HepG2 (cell line): ENCODE measurements around the gene ARSJ.

Experiments
- ASH2L ChIP-seq: fragments of 300-600, 200-600 bp; sonication (generic); IDR thresholded peaks from 2 replicates; pipeline ENCODE4 v1.7.0; 2017; ENCODE audit warnings: low read depth, mild to moderate bottlenecking, moderate library complexity, mixed read lengths, low read length; ENCODE audit not compliant: insufficient read length
- BHLHE40 ChIP-seq: IDR thresholded peaks from 2 replicates; pipeline ENCODE4 v1.6.1; 2011; ENCODE audit warnings: low read length, improper control_type of control experiment
- KLF6 ChIP-seq: IDR thresholded peaks from 2 replicates; pipeline ENCODE4 v1.8.0; 2016; ENCODE audit warnings: missing biosample characterization, missing genetic modification reagents
- POLR2A ChIP-seq, 2 experiments: IDR thresholded peaks; 2 replicates each; pipeline ENCODE4 v1.6.1; 2011; ENCODE audit warnings: low read depth in 2 of 2, low read length in 2 of 2, mild to moderate bottlenecking in 1 of 2, moderate library complexity in 1 of 2; ENCODE audit not compliant: insufficient read depth in 1 of 2
- ZNF552 ChIP-seq: sonication (generic); formaldehyde crosslinking; IDR thresholded peaks from 2 replicates; pipeline ENCODE4 v1.9.0; 2022; ENCODE audit warnings: missing genetic modification reagents, mild to moderate bottlenecking, borderline replicate concordance
- TF ChIP-seq, protein P1 (sequence below): IDR thresholded peaks from 2 replicates; pipeline ENCODE4 v1.6.1; 2016; ENCODE audit warnings: mild to moderate bottlenecking
- TF ChIP-seq, protein P2 (sequence below), 2 experiments: IDR thresholded peaks; 2 replicates each; pipeline ENCODE4 v1.6.1; 2011 to 2012; ENCODE audit warnings: low read length in 2 of 2, borderline replicate concordance in 1 of 2, low read depth in 1 of 2, mild to moderate bottlenecking in 1 of 2, moderate library complexity in 1 of 2
- TF ChIP-seq, protein P3 (sequence below): sonication (generic); formaldehyde crosslinking; IDR thresholded peaks from 2 replicates; pipeline ENCODE4 v1.5.0; 2020; ENCODE audit warnings: mild to moderate bottlenecking, missing genetic modification reagents, borderline replicate concordance

DNA sequence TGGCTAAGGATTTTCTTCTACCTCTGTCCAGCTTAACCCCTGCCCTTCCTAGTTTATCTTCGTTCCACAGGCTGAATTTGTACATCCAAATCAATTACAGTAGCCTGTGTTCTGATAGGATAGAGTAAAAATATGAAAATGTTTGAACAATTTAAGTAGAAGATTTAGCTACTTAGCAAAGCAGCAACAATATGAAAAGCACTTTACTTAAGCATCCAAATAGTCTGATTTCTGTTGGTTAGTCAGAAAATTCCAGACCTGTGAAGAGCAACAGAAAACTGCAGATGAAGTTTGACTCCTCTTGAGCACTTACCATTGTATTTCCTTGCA is 2.0 kb downstream of the ARSJ start:
- TF ChIP-seq KLF6 (CRISPR knock-in tag), result no peak
- TF ChIP-seq, protein P1, sequence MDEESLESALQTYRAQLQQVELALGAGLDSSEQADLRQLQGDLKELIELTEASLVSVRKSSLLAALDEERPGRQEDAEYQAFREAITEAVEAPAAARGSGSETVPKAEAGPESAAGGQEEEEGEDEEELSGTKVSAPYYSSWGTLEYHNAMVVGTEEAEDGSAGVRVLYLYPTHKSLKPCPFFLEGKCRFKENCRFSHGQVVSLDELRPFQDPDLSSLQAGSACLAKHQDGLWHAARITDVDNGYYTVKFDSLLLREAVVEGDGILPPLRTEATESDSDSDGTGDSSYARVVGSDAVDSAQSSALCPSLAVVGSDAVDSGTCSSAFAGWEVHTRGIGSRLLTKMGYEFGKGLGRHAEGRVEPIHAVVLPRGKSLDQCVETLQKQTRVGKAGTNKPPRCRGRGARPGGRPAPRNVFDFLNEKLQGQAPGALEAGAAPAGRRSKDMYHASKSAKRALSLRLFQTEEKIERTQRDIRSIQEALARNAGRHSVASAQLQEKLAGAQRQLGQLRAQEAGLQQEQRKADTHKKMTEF, result no peak
- TF ChIP-seq POLR2A (IDR thresholded peaks at IDR 0.05; ENCODE audit: insufficient read depth in 1 of 2, low read depth in 2 of 2, low read length in 2 of 2), result no peak
- TF ChIP-seq, protein P2, sequence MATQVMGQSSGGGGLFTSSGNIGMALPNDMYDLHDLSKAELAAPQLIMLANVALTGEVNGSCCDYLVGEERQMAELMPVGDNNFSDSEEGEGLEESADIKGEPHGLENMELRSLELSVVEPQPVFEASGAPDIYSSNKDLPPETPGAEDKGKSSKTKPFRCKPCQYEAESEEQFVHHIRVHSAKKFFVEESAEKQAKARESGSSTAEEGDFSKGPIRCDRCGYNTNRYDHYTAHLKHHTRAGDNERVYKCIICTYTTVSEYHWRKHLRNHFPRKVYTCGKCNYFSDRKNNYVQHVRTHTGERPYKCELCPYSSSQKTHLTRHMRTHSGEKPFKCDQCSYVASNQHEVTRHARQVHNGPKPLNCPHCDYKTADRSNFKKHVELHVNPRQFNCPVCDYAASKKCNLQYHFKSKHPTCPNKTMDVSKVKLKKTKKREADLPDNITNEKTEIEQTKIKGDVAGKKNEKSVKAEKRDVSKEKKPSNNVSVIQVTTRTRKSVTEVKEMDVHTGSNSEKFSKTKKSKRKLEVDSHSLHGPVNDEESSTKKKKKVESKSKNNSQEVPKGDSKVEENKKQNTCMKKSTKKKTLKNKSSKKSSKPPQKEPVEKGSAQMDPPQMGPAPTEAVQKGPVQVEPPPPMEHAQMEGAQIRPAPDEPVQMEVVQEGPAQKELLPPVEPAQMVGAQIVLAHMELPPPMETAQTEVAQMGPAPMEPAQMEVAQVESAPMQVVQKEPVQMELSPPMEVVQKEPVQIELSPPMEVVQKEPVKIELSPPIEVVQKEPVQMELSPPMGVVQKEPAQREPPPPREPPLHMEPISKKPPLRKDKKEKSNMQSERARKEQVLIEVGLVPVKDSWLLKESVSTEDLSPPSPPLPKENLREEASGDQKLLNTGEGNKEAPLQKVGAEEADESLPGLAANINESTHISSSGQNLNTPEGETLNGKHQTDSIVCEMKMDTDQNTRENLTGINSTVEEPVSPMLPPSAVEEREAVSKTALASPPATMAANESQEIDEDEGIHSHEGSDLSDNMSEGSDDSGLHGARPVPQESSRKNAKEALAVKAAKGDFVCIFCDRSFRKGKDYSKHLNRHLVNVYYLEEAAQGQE (IDR thresholded peaks at IDR 0.05; ENCODE audit: borderline replicate concordance in 1 of 2, low read depth in 1 of 2, low read length in 2 of 2), result no peak
- TF ChIP-seq, protein P3, sequence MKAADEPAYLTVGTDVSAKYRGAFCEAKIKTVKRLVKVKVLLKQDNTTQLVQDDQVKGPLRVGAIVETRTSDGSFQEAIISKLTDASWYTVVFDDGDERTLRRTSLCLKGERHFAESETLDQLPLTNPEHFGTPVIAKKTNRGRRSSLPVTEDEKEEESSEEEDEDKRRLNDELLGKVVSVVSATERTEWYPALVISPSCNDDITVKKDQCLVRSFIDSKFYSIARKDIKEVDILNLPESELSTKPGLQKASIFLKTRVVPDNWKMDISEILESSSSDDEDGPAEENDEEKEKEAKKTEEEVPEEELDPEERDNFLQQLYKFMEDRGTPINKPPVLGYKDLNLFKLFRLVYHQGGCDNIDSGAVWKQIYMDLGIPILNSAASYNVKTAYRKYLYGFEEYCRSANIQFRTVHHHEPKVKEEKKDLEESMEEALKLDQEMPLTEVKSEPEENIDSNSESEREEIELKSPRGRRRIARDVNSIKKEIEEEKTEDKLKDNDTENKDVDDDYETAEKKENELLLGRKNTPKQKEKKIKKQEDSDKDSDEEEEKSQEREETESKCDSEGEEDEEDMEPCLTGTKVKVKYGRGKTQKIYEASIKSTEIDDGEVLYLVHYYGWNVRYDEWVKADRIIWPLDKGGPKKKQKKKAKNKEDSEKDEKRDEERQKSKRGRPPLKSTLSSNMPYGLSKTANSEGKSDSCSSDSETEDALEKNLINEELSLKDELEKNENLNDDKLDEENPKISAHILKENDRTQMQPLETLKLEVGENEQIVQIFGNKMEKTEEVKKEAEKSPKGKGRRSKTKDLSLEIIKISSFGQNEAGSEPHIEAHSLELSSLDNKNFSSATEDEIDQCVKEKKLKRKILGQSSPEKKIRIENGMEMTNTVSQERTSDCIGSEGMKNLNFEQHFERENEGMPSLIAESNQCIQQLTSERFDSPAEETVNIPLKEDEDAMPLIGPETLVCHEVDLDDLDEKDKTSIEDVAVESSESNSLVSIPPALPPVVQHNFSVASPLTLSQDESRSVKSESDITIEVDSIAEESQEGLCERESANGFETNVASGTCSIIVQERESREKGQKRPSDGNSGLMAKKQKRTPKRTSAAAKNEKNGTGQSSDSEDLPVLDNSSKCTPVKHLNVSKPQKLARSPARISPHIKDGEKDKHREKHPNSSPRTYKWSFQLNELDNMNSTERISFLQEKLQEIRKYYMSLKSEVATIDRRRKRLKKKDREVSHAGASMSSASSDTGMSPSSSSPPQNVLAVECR (CRISPR knock-in tag), result no peak
- TF ChIP-seq ZNF552 (CRISPR knock-in tag), result no peak
- no peak for TF ChIP-seq ASH2L
- TF ChIP-seq BHLHE40, result no peak
